ENCODE measurements around the gene BMAL1. TPM values are rescaled to one million over a fixed set of nuclear protein-coding genes. Genes with fewer than 3 reads are reported as not detected.

BMAL1 gene
- total RNA-seq, 1 experiment from 2014 or later = 3.3 TPM

DNA sequence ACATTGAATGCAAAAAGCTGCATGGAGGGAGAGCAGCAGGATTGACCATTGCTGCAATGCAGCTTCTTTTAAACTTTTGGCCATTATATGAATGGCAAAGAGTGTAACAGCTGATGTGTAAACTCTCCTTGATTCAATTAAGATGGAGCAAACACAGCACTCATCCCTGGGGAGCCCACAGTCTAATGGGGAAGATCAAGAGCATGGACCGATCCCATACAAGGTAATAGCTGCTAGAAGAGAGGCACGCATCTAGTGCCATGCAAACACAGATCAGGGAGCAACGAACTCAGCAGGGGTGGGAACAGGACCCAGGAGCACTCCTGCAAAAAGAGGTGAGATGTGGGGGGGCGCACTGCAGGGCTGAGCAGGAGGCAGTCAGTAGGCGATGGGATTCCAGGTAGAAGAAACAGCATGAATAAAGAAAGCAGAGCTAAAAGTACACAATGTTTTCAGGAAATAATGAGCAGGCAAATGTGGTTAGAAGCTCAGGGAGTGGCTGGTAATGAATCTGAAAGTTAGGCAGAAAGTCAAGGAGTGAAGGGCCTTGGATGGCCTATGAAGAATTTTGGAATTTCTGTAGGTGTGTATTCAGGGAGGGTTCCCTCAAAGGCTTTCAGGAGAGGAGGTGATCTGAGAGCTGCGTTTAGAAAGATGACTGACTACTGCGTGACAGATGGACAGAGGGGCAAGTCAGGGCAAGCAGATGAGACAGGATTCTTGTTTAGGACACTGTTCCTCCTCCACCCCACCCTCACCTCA, 17.2 kb upstream of the BMAL1 start:
- Histone ChIP-seq H2BK120ac (ENCODE audit: low read depth, low read length, poor library complexity, severe bottlenecking) (no peak overlapping the region), H3K56ac (ENCODE audit: insufficient read length, low read depth, low read length) (no peak overlapping the region), H3K9me3 (ENCODE audit: control insufficient read depth, low read depth, low read length) (no peaks in the 10 kb centered on the region), H4K91ac (ENCODE audit: insufficient read length, low read depth, low read length) (no peak overlapping the region), H2AFZ (ENCODE audit: low read length) (no peak overlapping the region), H3K27ac (ENCODE audit: insufficient read length, low read depth, low read length) (no peak overlapping the region), H3K23ac (ENCODE audit: insufficient read length, low read depth, low read length) (no peak overlapping the region), H3K14ac (ENCODE audit: insufficient read depth, low read length) (no peak overlapping the region; the same call in 1 of the 2 replicates), H3K18ac (ENCODE audit: insufficient read length, low read depth, low read length) (no peak overlapping the region), H4K20me1 (ENCODE audit: control insufficient read depth, insufficient read depth, insufficient read length) (peaks cover 4% of the 10 kb centered on the region), H2BK12ac (ENCODE audit: insufficient read length, low read depth, low read length) (no peak overlapping the region), H2BK15ac (ENCODE audit: low read depth, low read length) (no peak overlapping the region), H3K79me1 (ENCODE audit: insufficient read depth, low read depth, low read length, poor library complexity, severe bottlenecking) (no peaks in the 10 kb centered on the region), H4K5ac (ENCODE audit: insufficient read length, low read depth, low read length) (no peak overlapping the region), H3K9ac (ENCODE audit: extremely low read depth, insufficient read length, low read length) (no peak overlapping the region), H3K4me1 (ENCODE audit: insufficient read depth, low read length) (peaks cover 10% of the 10 kb centered on the region; the same call in 1 of the 2 replicates), H2BK5ac (ENCODE audit: insufficient read length, low read length) (no peak overlapping the region), H3K4me2 (ENCODE audit: insufficient read depth, insufficient read length, low read length) (no peak overlapping the region), H3K79me2 (ENCODE audit: insufficient read depth, low read length) (no peaks in the 10 kb centered on the region), H3K4ac (ENCODE audit: low read depth, low read length) (no peak overlapping the region), H2AK5ac (ENCODE audit: insufficient read length, low read length) (no peak overlapping the region), H3K23me2 (ENCODE audit: insufficient read length, low read depth, low read length, poor library complexity, severe bottlenecking) (no peaks in the 10 kb centered on the region), H2BK20ac (ENCODE audit: low read depth, low read length, poor library complexity, severe bottlenecking) (no peak overlapping the region), H3T11ph (ENCODE audit: low read length) (no peak overlapping the region), H4K8ac (replicated peaks; ENCODE audit: insufficient read length, low read depth, low read length) (no peak overlapping the region), H3K27me3 (ENCODE audit: insufficient read depth, low read length) (no peaks in the 10 kb centered on the region)
- H3K4me3 Mint-ChIP-seq = peak overlapping the region in 1 of 2 experiments; percentile 11; a peak in 1 of 5 replicates
- H3K4me1 Mint-ChIP-seq = peaks cover 40 to 50% of the 10 kb centered on the region in 2 experiments
- DNase-seq = no peak
- H3K36me3 Mint-ChIP-seq (ENCODE audit: insufficient read depth in 1 of 3, low read depth in 3 of 3) = no peaks in the 10 kb centered on the region
- peak overlapping the region in 1 of 3 experiments; percentile 41; a peak in 2 of 7 replicates for H3K27ac Mint-ChIP-seq
- H3K27me3 Mint-ChIP-seq (ENCODE audit: low read depth) = no peaks in the 10 kb centered on the region; the same call in none of the 2 replicates
- no peaks in the 10 kb centered on the region for H3K9me3 Mint-ChIP-seq
- WGBS (ENCODE audit: extremely low coverage, insufficient read length, low lambda C conversion rate) = no CpG with 5 or more reads among the region's 7 CpGs
- TF ChIP-seq, protein P1, sequence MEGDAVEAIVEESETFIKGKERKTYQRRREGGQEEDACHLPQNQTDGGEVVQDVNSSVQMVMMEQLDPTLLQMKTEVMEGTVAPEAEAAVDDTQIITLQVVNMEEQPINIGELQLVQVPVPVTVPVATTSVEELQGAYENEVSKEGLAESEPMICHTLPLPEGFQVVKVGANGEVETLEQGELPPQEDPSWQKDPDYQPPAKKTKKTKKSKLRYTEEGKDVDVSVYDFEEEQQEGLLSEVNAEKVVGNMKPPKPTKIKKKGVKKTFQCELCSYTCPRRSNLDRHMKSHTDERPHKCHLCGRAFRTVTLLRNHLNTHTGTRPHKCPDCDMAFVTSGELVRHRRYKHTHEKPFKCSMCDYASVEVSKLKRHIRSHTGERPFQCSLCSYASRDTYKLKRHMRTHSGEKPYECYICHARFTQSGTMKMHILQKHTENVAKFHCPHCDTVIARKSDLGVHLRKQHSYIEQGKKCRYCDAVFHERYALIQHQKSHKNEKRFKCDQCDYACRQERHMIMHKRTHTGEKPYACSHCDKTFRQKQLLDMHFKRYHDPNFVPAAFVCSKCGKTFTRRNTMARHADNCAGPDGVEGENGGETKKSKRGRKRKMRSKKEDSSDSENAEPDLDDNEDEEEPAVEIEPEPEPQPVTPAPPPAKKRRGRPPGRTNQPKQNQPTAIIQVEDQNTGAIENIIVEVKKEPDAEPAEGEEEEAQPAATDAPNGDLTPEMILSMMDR (conservative IDR thresholded peaks at IDR 0.05) = no peak
